Left ventricle myocardium superior (tissue), 1 donor: ENCODE data around the gene IGF2BP3. TPM values are rescaled to one million over a fixed set of nuclear protein-coding genes. Genes with fewer than 3 reads are reported as not detected.

Experiments used
- total RNA-seq: library from RNA; stranded (reverse); fragmentation: NEBNext Ultra II Directional; extraction: Animal tissue kit (Norgen Biotek cat#: 25700); gene quantifications from one replicate; pipeline ENCODE4 v1.2.1, GENCODE V29; 2021
- donor health status: DM: no; HTN: yes; CAD: no; lungs with severe emphysema.

IGF2BP3 gene
- total RNA-seq, 1 donor from 2014 or later = not detected

Other genes with a start within 250 kb of the IGF2BP3 start
- gene GPNMB, start 223.7 kb downstream of the IGF2BP3 start, total RNA-seq = 339 TPM
- gene MALSU1, start 171.2 kb downstream of the IGF2BP3 start, total RNA-seq = 123 TPM
- 29.5 TPM for gene TRA2A, start 61.5 kb upstream of the IGF2BP3 start, total RNA-seq
- gene CCDC126, start 126.9 kb upstream of the IGF2BP3 start, total RNA-seq = 11.4 TPM
- 2.1 TPM for gene FAM221A, start 209.7 kb upstream of the IGF2BP3 start, total RNA-seq
- gene STK31, start 239.7 kb upstream of the IGF2BP3 start, total RNA-seq = not detected